Activated T-cell treated with anti-CD3 and anti-CD28 coated beads for 24 hours (primary cell): ENCODE results near the gene RIPOR3.

Source experiments
- DNase-seq: peaks from one replicate; pipeline ENCODE4 v3.0.0-alpha.2; 2020; ENCODE audit warnings: low read depth

Gene RIPOR3, protein sequence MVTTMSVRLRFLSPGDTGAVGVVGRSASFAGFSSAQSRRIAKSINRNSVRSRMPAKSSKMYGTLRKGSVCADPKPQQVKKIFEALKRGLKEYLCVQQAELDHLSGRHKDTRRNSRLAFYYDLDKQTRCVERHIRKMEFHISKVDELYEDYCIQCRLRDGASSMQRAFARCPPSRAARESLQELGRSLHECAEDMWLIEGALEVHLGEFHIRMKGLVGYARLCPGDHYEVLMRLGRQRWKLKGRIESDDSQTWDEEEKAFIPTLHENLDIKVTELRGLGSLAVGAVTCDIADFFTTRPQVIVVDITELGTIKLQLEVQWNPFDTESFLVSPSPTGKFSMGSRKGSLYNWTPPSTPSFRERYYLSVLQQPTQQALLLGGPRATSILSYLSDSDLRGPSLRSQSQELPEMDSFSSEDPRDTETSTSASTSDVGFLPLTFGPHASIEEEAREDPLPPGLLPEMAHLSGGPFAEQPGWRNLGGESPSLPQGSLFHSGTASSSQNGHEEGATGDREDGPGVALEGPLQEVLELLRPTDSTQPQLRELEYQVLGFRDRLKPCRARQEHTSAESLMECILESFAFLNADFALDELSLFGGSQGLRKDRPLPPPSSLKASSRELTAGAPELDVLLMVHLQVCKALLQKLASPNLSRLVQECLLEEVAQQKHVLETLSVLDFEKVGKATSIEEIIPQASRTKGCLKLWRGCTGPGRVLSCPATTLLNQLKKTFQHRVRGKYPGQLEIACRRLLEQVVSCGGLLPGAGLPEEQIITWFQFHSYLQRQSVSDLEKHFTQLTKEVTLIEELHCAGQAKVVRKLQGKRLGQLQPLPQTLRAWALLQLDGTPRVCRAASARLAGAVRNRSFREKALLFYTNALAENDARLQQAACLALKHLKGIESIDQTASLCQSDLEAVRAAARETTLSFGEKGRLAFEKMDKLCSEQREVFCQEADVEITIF

DNA sequence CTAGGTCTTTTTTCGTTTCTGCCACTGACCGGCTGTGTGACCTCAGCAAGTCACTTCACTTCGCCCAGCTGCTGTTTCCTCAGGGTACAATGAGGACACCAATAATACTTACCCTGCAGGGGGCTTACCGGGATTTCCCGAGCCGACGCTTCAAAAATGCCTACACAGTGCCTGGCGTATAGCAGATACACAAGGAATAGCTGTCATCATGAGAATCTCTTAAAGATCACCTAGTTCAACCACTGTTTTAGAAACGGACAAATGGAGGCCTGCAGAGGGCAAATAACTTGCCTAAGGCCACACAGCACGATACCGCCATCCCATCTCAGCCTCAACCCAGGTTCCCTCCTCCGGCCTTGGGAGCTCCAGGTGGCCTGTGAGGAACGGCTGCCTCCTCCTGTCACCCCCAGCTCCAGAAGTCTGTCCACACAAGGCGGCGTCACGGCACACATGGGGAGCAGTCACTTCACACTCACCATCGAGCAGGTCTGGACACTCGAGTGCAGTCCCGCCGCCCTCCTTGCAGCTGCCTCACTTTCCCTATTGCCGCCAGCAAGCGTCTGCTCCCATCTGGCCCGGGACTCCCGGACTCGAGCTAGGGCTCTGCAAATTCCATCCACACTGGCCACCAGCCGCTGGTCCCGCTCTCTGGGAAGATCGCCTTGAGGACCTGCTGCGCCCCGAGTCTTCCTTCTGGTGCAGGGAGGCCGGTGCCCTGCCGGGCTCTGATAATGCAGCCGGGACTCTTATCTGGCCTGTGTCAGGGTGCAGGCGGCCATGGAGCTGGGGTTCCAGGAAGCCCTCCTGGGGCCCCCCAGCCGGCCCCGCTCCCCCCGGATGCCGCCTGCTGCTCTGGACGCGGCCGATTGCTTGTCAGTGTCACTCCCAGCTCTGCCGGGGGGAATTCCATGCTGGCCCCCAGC is at the start of gene RIPOR3:
TSS of gene RIPOR3 (minus strand) at position 893 of the 923 bp plus-strand sequence. CDS start at position 479, 414 bp downstream.
- no peak for DNase-seq

DNA sequence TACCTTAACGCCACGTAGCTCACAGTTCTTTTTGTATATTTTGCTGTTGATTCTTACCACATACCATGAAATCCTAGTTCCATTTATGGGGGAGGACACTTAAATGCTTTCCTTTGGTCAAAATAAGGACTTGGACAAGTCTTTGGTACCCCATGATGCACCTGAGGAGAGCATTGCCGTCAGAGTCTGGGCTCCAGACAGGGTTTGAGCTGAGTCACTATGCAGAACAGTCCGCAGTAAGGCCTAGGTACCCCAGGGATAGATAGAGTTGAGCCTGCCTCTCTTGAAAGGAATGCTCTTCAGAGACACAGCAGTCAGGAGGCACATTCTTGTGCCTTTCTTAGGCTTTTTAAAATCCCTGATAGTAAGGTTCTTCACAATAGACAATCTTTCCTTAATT is 46.0 kb upstream of the RIPOR3 start:
- no peak for DNase-seq

DNA sequence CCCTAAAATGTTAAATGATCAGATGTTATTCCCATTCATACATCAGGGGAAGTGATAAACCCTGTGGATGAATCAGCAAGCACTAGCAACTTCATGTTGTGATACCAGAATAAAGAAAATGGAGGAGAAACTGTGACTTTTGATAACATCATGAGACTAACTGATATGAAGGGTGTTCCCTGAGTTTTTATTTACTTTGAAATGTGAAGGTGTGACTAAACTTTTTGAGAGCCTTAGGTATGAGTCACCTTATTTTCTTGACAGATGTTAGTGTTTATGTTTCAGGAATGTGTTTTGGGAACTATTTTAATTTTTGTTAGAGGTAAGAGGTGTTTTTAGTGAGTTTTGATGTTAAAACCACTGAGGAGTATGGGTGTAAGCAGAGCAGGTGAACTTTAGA is 44.5 kb upstream of the RIPOR3 start:
- no peak for DNase-seq

DNA sequence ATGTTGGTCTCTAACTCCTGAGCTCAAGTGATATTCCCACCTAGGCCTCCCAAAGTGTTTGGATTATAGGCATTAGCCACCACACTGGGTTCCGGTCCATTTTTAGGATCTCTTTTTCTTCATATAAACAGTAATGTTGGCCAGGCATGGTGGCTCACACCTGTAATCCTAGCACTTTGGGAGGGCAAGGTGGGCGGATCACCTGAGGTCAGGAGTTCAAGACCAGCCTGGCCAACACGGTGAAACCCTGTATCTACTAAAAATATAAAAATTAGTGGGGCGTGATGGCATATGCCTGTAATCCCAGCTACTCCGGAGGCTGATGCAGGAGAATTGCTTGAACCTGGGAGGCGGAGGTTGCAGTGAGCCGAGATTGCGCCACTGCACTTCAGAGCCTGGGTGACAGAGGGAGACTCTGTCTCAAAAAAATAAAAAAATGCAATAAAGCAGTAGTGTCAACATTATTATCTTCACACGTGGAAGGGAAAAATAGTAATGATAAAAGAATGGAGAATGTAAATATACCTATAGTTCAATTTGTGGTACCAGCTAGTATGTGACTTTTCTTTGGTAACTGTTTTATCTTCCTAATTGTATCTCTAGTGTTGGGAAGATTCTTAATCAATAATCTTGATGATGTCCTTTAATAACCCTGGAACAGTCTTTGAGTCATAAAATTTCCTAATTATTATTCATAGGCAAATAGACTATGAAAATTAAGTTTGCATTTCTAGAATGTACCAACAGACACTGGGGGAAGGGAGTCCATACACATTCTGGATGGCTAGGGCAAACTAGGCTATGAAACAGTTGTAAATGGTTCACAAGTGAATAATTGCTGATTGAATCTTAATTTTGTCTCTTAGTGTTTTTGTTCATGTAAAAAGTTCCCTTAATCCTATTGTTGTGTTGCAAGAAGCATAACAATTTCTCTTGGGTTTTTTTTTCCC is 43.7 kb upstream of the RIPOR3 start:
- DNase-seq, result no peak

DNA sequence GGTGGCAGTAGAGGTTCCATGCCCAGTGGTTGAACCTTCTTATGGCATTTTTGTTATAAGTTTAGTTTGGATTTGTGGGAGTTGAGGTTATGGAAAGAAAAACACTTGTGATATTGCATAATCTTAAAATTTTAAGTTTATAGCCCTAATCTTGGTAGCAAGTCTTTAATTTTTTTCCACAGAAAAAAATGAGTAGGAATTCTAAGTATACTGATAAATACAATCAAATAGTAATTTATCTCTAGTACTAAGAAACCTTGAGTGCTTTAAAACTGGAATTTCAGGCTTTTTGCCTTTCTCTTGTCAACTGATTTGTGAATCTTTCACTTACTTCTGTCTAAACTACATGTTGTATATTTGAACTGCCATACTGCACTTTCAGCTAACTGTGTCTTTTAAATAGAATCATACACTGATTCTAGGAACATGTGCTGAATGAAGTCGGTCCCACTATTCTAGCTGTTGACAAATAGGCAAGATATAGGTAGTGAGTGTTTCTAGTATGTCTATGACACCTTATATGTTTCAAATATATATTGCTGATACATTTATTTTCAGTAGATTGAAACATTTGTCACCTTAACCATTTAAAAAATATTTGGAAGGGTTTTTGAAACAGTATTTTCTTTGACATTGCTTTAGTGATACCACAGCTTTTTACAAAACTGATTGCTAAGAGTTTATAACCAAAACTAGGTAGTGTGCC is 42.5 kb upstream of the RIPOR3 start:
- no peak for DNase-seq

DNA sequence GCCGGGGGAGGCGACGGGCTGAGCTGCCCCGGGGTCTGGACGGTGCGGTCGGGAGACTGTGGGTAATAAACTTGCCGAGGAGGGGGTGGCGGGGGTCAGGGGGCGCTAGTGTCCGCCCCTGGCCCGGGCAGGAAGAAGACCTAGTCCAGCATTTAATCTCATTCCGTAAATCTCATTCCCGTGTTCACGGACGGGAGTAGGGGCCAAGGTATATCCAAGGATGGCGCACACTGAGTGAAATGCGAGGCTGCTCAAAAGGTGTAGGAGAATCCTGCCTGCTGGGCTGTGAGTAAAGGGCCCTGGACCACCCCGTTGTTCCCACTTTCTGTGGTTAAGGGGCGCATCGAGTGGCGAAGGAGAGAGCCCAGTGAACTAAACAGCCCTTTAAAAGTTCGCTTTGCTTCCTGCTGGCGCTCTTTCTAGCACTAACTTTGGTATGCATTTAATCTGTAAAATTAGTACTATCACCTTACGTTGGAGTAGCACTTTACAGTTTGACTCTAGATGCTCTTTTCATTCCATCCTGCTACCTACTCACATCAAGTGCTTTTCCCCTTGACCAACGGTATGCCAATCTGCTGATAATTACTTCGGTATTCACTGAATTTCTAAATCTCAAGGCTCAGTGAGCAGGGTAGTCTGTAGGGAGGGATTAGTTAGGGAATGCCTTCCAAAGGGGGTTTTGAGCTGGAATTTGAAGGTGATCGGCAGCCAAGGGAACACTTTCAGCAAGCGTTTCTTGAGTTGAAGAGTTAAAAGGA is 40.8 kb upstream of the RIPOR3 start:
- no peak for DNase-seq

DNA sequence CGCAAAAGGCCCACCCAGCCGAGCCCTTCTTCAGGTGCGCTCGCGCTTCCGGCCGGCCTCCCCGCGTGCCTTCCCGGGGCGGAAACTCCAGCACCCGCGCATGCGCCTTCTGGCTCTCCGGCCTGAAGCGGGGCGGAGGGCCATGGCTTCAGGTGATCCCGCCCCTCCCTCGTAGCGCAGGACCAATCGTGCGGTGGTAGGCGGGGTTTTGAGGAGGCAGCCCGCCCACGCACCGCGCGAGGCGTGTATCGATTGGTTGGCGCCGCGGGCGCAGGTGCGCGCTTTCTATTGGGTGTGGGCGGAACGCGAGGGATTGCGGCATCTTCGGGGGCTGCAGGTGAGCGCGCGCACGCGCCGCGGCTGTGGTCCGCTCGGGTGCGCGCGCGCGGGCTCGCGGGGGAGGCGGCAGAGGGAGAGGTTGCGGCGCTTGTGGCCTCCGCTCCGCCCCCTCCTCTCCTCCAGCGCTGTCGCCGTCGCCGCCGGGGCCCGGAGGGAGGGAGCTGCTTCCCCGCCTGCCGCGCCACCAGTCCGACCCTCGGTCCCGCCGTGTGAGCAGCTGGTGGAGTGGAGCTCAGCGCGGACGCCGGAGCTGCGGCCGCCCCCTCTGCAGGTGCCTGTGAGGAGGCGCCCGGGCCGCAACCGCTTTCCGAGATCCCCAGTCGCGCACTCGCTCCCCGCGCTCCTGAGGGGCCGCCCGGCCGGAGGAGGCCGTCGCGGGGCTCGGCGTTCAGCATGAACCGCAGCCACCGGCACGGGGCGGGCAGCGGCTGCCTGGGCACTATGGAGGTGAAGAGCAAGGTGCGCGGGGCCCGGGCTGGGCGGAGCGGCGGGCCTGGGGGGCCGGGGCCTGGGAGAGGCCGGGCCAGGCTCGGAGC is 40.0 kb upstream of the RIPOR3 start, which contains the start of gene PARD6B:
TSS of gene PARD6B (plus strand) at position 526 of the 875 bp plus-strand sequence. CDS start at position 733, 207 bp downstream.
- peak; percentile 99 for DNase-seq

DNA sequence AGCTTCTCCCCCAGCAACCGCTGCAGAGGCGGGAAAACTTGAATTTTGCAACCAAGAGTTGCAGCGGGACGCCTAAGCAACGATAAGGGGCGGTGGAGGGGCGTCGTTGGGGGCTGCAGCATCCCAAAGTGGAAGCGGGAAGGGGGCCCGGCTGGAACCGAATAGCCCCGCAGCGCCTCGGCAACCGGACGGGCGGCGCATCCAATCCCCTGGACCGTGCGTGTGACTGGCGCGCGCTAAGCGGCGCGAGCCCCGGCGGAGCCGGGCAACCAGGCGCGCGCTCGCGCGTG is 39.4 kb upstream of the RIPOR3 start:
- no peak for DNase-seq

DNA sequence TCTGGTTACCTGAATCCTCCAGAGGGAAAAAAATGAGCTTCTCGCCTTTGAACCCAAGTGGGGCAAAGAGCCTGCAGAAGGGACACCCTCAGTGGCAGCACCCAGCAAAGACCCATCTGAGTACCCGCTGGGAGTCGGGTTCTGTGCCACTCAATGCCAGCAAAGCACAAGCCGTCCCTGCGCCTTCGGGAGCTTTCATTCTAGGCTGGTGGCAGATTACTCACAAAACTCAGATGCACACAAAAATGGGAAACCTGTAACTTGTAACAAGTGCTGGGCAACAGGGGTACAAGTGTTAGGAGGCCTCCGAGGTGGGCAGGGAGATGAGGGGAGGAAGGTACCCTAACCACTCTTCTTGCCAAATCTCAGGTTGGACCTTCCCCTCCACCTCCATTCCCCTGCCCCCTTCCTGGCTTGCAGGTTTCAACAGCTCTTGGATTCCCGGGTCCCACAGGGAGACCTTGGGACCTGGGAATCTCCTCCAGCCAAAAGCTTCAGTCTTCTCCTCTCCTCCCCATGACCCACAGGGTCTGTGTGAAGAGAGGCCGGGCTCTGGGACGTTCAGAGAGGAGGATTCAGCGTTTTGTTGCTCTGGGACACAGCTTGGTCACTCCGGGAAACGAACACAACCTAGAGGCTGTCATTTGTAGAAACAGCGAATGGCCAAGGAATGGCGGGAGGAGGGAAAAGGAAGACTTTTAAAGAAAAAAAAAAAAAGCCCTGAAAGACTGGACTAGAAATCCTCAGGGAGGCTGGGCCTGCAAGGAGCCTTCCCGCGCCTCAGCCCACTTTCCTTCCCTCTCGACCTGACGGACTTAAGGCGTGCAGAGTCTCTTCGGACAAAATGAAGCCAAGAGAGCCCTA is 38.8 kb upstream of the RIPOR3 start:
- no peak for DNase-seq

DNA sequence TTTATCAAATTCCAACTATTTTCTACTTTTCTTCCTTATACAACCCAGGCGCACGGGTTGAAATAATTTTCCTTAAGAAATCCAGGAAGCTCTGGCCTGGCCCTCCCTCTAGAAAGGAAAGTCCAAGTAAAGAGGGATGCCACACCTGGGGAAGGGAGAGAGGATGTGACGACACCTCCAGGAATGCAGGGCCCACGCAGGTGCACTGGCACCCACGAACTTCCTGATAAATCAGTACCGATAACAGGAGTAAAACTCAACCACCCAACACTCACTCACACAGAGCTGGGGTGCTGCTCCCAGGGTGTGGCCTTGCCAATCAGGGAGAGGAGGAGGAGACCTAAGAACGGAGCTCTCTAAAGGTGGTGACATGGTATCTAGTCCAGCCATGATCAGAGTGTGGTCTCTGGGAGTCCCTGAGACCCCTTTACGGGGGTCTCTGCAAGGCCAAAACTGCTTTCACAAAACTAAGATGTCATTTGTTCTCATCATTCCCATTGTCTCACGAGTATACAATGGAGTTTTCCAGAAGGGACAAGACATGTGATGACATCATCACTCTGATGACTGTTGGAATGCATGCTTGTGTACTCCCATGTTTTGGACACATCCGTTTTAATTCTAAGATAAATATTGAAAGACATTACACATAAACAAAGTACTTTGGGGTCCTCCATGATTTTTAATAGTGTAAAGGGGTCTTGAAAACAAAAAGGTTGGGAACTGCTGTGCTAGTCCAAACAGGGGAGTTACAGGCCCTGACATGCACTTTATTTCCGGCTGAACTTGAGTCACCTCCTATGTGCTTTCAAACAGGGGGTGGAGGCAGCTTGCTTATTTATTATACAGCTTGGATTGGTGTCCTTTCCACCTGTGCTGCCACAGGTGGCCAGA is 37.9 kb upstream of the RIPOR3 start:
- no peak for DNase-seq

DNA sequence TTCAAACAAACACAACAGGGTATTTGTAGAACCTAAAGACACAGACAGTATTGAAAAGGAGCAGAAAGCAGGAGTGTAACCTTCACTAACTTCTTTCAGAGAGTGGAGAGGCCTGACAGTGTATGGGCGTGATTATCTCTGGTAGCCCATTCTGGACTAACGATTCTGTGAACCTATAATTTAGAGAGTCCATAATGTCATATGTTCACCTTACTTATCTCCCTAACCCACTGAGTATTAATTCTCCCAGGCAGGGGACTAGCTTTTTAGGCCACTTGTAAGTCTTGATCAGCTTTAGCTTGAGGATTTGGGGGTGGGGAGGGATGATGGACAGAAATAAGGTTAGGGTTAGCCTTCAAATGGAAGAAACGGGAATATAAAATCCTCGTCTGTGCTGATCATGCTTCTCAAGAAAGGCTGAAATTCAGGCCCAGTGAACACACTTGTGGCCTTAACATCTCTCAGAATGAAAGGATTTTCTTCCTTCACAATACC is 37.2 kb upstream of the RIPOR3 start:
- no peak for DNase-seq

DNA sequence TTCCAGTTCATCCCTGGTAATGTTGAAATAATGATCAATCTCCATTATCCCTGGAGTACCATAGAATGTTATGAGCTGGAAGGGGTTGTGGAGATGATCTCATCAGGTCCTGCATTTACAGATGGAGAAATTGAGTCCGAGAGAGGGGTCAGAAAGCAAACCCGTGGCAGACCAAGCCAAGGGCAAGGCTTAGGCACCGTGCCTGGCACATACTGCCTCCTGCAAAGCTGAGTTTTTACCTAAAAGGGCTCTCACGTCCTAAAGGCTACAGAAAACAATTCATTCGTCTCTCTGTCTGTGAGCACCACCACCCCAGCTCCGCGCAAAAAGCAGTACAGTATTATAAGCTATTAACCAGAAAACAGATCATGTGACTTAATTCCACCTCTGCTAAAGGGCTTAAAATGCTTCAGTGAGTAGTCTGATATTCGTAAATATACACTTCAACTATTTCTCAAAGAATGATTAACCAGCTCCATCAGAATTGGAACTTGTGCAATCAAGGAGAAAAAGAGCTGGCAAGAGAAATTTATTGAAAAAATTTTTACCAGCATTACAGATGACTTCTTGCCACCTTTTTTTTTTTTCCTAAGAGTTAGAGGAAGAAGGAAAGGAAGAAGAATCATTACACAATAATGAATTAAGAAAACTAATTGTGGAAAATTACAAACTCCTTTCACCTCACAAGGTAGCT is 36.6 kb upstream of the RIPOR3 start:
- DNase-seq, result no peak

DNA sequence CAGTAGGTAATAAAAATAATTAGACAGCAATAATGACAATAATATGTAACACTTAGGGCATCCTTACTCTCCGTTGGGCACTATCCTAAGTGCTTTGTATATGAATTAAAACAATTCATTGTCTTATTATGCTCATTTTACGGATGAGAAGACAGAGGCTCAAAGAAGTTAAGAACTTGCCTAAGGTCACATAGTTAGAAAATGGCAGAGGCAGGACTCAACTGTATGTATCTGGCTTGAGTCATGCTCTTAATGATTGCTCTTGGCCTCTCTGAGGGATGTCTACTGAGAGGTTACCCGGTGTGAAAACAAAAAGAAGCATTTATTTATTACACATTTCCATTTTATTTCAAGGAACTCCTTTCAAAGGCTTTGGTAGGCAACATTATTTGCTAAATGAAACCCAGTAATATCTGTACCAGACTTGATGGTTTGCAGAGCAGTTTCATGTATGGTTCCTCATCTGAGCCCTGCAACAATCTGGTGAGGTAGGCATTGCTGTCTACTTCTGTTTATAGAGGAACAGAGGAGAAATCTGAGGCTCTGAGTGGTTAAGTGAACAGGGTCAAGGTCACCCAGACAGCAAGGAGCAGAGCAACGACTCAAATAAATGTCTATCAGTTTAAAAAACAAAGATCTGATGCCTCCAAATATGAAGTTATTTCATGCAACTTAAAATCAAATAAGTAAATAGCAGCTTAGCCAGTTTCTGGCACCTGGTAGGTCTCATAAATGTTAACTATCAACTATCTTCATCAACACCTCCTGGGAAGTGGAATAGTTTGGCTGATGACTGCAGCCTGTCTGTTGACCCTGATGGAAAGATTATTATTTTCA is 35.8 kb upstream of the RIPOR3 start:
- no peak for DNase-seq

DNA sequence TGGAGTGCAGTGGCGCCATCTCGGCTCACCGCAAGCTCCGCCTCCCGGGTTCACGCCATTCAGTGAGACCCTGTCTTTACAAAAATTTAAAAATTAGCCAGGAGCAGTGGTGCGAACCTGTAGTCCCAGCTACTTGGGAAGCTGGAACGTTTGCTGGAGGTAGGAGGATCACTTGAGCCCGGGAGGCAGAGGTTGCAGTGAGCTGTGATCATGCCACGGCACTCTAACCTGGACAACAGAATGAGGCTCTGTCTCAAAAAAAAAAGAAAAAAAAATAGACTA is 34.3 kb upstream of the RIPOR3 start:
- no peak for DNase-seq
